HEK293 (cell line): ENCODE results near the gene SARS2.

ENCODE experiments used
- CTCF ChIP-seq: fragments of 450-650 bp; formaldehyde crosslinking; IDR thresholded peaks from 2 replicates; pipeline ENCODE4 v1.5.1; 2016; ENCODE audit warnings: missing biosample characterization, missing genetic modification characterization
- REST ChIP-seq: fragments of 450-650 bp; formaldehyde crosslinking; IDR thresholded peaks from 2 replicates; pipeline ENCODE4 v1.5.1; 2016; ENCODE audit warnings: missing biosample characterization, missing genetic modification characterization
- ZSCAN16 ChIP-seq: fragments of 450-650 bp; formaldehyde crosslinking; IDR thresholded peaks from 2 replicates; pipeline ENCODE4 v1.5.1; 2016; ENCODE audit warnings: missing biosample characterization, missing genetic modification characterization

GRCh38 chr19:38880076-38880881 lies 50.3 kb downstream of the SARS2 start:
- TF ChIP-seq REST (tag by site-specific recombination) (no peak), CTCF (tag by site-specific recombination) (no peak), ZSCAN16 (tag by site-specific recombination) (no peak)
